GM19240 (cell line): ENCODE results near the gene KCNK16.

ENCODE experiments used
- DNase-seq: peaks from one replicate; pipeline ENCODE4 v3.0.0; 2011; ENCODE audit warnings: low spot score; ENCODE audit not compliant: insufficient read length

Gene KCNK16

GRCh38 chr6:39322306-39322850, at the start of gene KCNK16:
TSS of gene KCNK16 (minus strand) at chr6:39322702. CDS start at chr6:39322540, 162 bp downstream.
- no peak for DNase-seq

GRCh38 chr6:39370390-39370789, 47.9 kb upstream of the KCNK16 start:
- no peak for DNase-seq

GRCh38 chr6:39369987-39370386, 47.5 kb upstream of the KCNK16 start:
- DNase-seq = no peak

- DNase-seq = no peak
These were observed 45.2 kb upstream of the KCNK16 start for GRCh38 chr6:39367700-39368099.

- no peak for DNase-seq
These were observed 44.6 kb upstream of the KCNK16 start for GRCh38 chr6:39366931-39367618.

GRCh38 chr6:39365281-39366074, 43.0 kb upstream of the KCNK16 start:
- DNase-seq = no peak

GRCh38 chr6:39363280-39363679, 40.8 kb upstream of the KCNK16 start:
- DNase-seq = no peak

GRCh38 chr6:39362487-39362865, 40.0 kb upstream of the KCNK16 start:
- no peak for DNase-seq

GRCh38 chr6:39361657-39362486, 39.4 kb upstream of the KCNK16 start:
- DNase-seq = peak; percentile 63

GRCh38 chr6:39360378-39360777, 37.9 kb upstream of the KCNK16 start:
- no peak for DNase-seq

GRCh38 chr6:39357998-39358686, 35.6 kb upstream of the KCNK16 start:
- DNase-seq = no peak

GRCh38 chr6:39353698-39354315, 31.3 kb upstream of the KCNK16 start:
- DNase-seq = no peak

GRCh38 chr6:39350723-39351505, 28.4 kb upstream of the KCNK16 start:
- DNase-seq = no peak

- no peak for DNase-seq
These were observed 26.2 kb upstream of the KCNK16 start for GRCh38 chr6:39348740-39349139.

- peak; percentile 76 for DNase-seq
These were observed 25.5 kb upstream of the KCNK16 start for GRCh38 chr6:39347906-39348585.

GRCh38 chr6:39347206-39347605, 24.7 kb upstream of the KCNK16 start:
- no peak for DNase-seq

- DNase-seq = no peak
These were observed 22.3 kb upstream of the KCNK16 start for GRCh38 chr6:39344821-39345280.

GRCh38 chr6:39343396-39343870, 20.9 kb upstream of the KCNK16 start:
- no peak for DNase-seq
